Mesothelial cell of epicardium (in vitro differentiated cells): Measurements from ENCODE around the gene CCL3. TPM values are rescaled to one million over a fixed set of nuclear protein-coding genes. Genes with fewer than 3 reads are reported as not detected.

ENCODE experiments used
- DNase-seq, 2 experiments: peaks; one replicate each; pipeline ENCODE4 v3.0.0; 2021; ENCODE audit warnings: low spot score in 2 of 2; ENCODE audit not compliant: unreplicated experiment in 2 of 2
- H3K27ac Mint-ChIP-seq: 2 replicates; pipeline ENCODE4 v1.8.0; 2021; ENCODE audit warnings: mixed read lengths
- H3K27me3 Mint-ChIP-seq: 2 replicates; pipeline ENCODE4 v1.8.0; 2021; ENCODE audit warnings: low read depth, mixed read lengths
- H3K36me3 Mint-ChIP-seq: 2 replicates; pipeline ENCODE4 v1.8.0; 2021; ENCODE audit warnings: mixed read lengths
- H3K4me1 Mint-ChIP-seq: 2 replicates; pipeline ENCODE4 v1.8.0; 2021; ENCODE audit warnings: mixed read lengths
- H3K4me3 Mint-ChIP-seq: 2 replicates; pipeline ENCODE4 v1.8.0; 2021; ENCODE audit warnings: mild to moderate bottlenecking, moderate library complexity, mixed read lengths
- H3K9me3 Mint-ChIP-seq: 2 replicates; pipeline ENCODE4 v1.8.0; 2021; ENCODE audit warnings: mixed read lengths
- total RNA-seq: library from RNA; stranded (reverse); gene quantifications from 3 replicates; pipeline ENCODE4 v1.2.1, GENCODE V29; 2021
- TF ChIP-seq, protein P1 (sequence below): fragments of 200-600 bp; sonication (generic); IDR thresholded peaks from one replicate; pipeline ENCODE4 v1.5.0; 2021; ENCODE audit warnings: antibody characterized with exemption; ENCODE audit not compliant: unreplicated experiment

CCL3 gene
- total RNA-seq, 1 donor from 2014 or later: not detected

DNA sequence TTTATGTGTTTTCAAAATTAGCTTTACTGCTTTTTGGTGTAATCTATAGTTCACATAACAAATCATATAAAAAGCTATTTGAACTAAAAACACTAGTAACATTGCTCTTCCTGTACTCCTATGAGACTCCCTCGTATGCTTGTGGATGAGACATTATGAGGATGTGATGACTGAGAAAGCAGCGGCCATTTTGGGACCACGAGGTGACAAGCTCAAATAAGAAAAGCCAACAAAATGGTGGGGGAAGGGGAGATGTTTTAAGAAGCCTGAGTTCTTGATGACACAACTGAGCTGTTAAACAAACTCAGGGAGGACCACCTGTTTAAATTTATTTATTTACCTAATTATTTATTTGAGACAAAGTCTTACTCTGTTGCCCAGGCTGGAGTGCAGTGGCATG is 21.4 kb downstream of the CCL3 start:
- TF ChIP-seq, protein P1, sequence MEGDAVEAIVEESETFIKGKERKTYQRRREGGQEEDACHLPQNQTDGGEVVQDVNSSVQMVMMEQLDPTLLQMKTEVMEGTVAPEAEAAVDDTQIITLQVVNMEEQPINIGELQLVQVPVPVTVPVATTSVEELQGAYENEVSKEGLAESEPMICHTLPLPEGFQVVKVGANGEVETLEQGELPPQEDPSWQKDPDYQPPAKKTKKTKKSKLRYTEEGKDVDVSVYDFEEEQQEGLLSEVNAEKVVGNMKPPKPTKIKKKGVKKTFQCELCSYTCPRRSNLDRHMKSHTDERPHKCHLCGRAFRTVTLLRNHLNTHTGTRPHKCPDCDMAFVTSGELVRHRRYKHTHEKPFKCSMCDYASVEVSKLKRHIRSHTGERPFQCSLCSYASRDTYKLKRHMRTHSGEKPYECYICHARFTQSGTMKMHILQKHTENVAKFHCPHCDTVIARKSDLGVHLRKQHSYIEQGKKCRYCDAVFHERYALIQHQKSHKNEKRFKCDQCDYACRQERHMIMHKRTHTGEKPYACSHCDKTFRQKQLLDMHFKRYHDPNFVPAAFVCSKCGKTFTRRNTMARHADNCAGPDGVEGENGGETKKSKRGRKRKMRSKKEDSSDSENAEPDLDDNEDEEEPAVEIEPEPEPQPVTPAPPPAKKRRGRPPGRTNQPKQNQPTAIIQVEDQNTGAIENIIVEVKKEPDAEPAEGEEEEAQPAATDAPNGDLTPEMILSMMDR: no peak
- H3K4me3 Mint-ChIP-seq: no peak overlapping the region
- H3K9me3 Mint-ChIP-seq: no peaks in the 10 kb centered on the region
- no peaks in the 10 kb centered on the region for H3K4me1 Mint-ChIP-seq
- H3K27ac Mint-ChIP-seq: no peak overlapping the region
- no peaks in the 10 kb centered on the region for H3K36me3 Mint-ChIP-seq
- no peak for DNase-seq
- H3K27me3 Mint-ChIP-seq: peaks cover 46% of the 10 kb centered on the region

DNA sequence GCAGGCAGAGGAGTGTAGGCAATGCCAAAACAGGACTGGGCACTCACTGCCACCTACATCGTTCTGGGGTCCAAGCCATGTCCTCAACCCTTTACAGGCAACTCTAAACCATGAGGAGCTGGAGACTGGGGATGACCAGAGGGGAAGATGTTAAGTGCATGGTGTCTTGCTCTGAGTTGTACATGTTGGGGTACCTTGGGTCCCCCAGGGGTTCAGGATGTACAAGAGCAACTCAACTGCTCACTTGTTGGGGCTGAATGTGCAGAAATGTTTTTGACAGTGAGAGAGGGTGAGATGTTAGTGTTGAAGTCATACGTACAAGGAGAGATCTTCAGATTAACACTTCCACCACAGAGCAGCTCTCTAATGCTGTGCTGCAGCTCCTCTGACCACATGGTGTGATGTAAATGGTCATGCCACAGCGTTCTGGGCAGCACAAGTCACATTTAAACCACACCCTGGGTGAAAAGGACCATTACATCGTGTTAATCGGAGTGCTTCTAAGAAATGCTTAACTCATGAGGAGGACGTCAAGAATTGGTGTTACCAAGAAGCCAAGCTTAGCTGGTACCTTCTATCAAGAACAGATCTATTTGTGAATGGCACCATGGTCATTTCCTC is 23.5 kb downstream of the CCL3 start:
- Mint-ChIP-seq H3K9me3 (no peaks in the 10 kb centered on the region), H3K27me3 (peaks cover 53% of the 10 kb centered on the region), H3K4me1 (no peaks in the 10 kb centered on the region), H3K4me3 (no peak overlapping the region), H3K36me3 (no peaks in the 10 kb centered on the region), H3K27ac (no peak overlapping the region)
- TF ChIP-seq, protein P1: no peak
- no peak for DNase-seq

- H3K4me3 Mint-ChIP-seq: no peak within 1 kb of the TSS
Observed at GRCh38 chr17:36063786-36064541, 26.0 kb downstream of the CCL3 start, which contains the start of gene CCL18. TSS of gene CCL18 (plus strand) at chr17:36064272. CDS start at chr17:36064343, 71 bp downstream.

GRCh38 chr17:36060816-36061215 is 29.1 kb downstream of the CCL3 start:
- Mint-ChIP-seq H3K27me3 (peaks cover 53% of the 10 kb centered on the region), H3K4me1 (no peaks in the 10 kb centered on the region), H3K9me3 (no peaks in the 10 kb centered on the region), H3K27ac (no peak overlapping the region), H3K4me3 (no peak overlapping the region), H3K36me3 (no peaks in the 10 kb centered on the region)
- DNase-seq: no peak
- TF ChIP-seq, protein P1: no peak

More at GRCh38 chr17:36063786-36064541, 26.0 kb downstream of the CCL3 start, which contains the start of gene CCL18:
- TF ChIP-seq, protein P1: no peak
- Mint-ChIP-seq H3K36me3 (no peaks in the 10 kb centered on the region), H3K27ac (no peak within 1 kb of the TSS), H3K27me3 (peaks cover 51% of the 10 kb centered on the region), H3K9me3 (no peaks in the 10 kb centered on the region), H3K4me1 (no peaks in the 10 kb centered on the region)
- no peak for DNase-seq

DNA sequence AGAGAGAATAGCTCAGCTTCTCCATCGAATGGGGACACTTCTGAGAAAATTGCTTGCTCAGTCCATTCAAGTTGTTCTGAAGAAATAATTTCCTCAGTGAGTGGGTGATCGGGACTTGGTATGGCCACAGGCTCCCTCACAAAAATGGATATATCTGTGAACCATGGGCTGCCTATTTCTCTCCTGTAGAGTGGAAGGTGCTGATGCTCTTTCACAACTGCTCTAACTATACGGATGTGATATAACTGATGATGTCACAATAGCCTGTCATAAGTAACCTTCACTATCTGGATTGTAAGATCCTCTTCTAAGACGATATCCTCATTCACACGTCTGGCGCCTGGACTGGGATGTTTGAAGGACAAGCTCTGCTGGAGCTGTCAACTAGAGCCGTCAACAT is 30.5 kb downstream of the CCL3 start:
- Mint-ChIP-seq H3K9me3 (no peaks in the 10 kb centered on the region), H3K27me3 (peaks cover 50% of the 10 kb centered on the region), H3K27ac (no peak overlapping the region), H3K4me3 (no peak overlapping the region), H3K4me1 (no peaks in the 10 kb centered on the region), H3K36me3 (no peaks in the 10 kb centered on the region)
- TF ChIP-seq, protein P1: no peak
- no peak for DNase-seq
